Measurements from ENCODE around the gene ACTL8. TPM values are rescaled to one million over a fixed set of nuclear protein-coding genes. Genes with fewer than 3 reads are reported as not detected.

Gene ACTL8
- total RNA-seq, 4 donors from 2014 or later, result not detected

DNA sequence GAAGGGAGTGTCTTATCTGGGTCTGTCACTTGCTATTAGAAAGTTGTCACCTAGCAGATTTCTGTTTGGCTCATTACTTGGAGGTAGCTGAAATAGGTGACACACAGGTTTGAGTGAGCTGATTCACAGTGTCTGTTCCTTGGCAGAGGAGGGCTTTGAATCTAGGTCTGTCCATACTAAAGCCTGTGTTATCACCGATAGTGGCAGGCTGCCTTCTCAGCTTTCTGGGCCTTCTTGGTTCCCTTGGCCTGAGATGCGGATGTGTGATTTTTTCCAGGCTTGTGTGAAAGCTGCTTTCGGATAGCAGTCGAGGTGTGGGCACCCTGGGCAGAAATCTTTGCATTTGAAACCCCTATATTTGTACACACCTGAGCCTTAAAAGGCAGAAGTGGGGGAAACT lies 73.9 kb downstream of the ACTL8 start:
- no peak for TF ChIP-seq CTCF (IDR thresholded peaks at IDR 0.05)
- DNase-seq (ENCODE audit: low spot score) (no peak), ATAC-seq (ENCODE audit: low FRiP score) (no peak)

DNA sequence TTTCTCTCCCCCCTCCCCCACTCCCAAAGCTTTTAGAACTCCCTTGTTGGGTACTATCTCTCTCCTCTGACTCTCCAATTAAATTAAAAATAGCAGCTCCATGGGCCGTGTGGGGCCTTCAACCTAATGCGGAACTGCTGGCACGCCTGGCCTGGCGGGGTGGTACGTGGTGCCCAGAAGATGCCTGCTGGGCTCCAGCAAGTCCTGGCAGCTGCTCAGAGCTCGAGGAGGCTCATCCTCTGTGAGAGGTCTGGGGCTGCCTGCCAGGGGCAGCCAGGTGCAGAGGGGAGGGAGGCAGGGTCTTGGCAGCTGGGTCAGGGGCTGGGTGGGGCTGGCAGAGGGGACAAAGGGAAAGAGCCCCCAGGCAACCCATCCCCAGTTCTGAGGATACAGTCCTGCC lies 74.4 kb downstream of the ACTL8 start:
- no peak for DNase-seq (ENCODE audit: low spot score)
- no peak for TF ChIP-seq CTCF (IDR thresholded peaks at IDR 0.05)
- ATAC-seq (ENCODE audit: low FRiP score), result no peak

DNA sequence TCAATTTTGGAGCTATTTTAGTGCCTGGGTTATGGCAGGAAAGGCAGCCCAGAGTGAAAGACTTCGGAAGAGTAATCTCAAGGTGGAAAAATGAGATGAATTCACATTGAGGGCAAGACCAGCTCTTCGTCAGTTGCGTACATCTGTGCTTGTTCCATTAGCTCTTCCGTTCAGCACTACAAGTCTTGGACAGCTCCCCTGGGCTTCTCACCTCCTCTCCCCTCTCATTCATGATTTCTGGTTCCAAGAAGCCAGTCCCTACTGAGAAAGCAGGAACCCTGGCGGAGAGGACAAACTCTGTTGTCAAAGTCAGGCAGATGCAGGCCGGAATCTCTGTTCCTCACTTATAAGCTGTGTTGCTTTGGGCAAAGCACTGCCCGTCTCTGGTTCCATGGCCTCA lies 76.5 kb downstream of the ACTL8 start:
- no peak for TF ChIP-seq CTCF (IDR thresholded peaks at IDR 0.05)
- ATAC-seq (ENCODE audit: low FRiP score) (no peak), DNase-seq (ENCODE audit: low spot score) (no peak)

GRCh38 chr1:17833661-17834501 lies 78.7 kb downstream of the ACTL8 start:
- DNase-seq (ENCODE audit: low spot score) (no peak), ATAC-seq (ENCODE audit: low FRiP score) (no peak)
- no peak for TF ChIP-seq CTCF (IDR thresholded peaks at IDR 0.05)

GRCh38 chr1:17834561-17835100 lies 79.5 kb downstream of the ACTL8 start:
- no peak for DNase-seq (ENCODE audit: low spot score)
- TF ChIP-seq CTCF (IDR thresholded peaks at IDR 0.05), result no peak
- no peak for ATAC-seq (ENCODE audit: low FRiP score)

GRCh38 chr1:17837233-17838030 lies 82.3 kb downstream of the ACTL8 start:
- DNase-seq (ENCODE audit: low spot score) (no peak), ATAC-seq (ENCODE audit: low FRiP score) (no peak)
- no peak for TF ChIP-seq CTCF (IDR thresholded peaks at IDR 0.05)
